ENCODE measurements around the gene ZNF423. TPM values are rescaled to one million over a fixed set of nuclear protein-coding genes. Genes with fewer than 3 reads are reported as not detected.

Gene ZNF423
- total and polyA plus RNA-seq, 2 experiments from 2014 or later: 14.9 to 41.8 TPM

- H4K20me1 ChIP-seq (replicated peaks; ENCODE audit: insufficient read depth): 0 out of 2 replicates have a peak, but pooled peaks cover 3% of the 10 kb centered on the region
- H3K9me2 ChIP-seq (ENCODE audit: insufficient read depth): no peaks in the 10 kb centered on the region
- H3F3A ChIP-seq (replicated peaks; ENCODE audit: low read depth): no peaks in the 10 kb centered on the region
- peaks cover 8% of the 10 kb centered on the region; the same call in 1 of the 2 replicates for H3K4me1 ChIP-seq (ENCODE audit: insufficient read depth)
- H3K4me3 ChIP-seq: no peak overlapping the region
- H3K27ac Mint-ChIP-seq: no peak overlapping the region; the same call in 1 of the 2 replicates
- DNase-seq (ENCODE audit: low spot score) (no peak), ATAC-seq (no peak)
- H3K27me3 Mint-ChIP-seq (ENCODE audit: insufficient read depth, low read depth, poor library complexity): peaks cover 10% of the 10 kb centered on the region
- H3K27ac ChIP-seq (ENCODE audit: low read depth): no peak overlapping the region
- no peak overlapping the region for H3K4me2 ChIP-seq
- H3K27me3 ChIP-seq (ENCODE audit: insufficient read depth): no peaks in the 10 kb centered on the region
- H3K36me3 Mint-ChIP-seq (ENCODE audit: low read depth): peaks cover 35% of the 10 kb centered on the region
- H3K79me2 ChIP-seq (replicated peaks; ENCODE audit: insufficient read depth): peaks cover 10% of the 10 kb centered on the region; the same call in 1 of the 2 replicates
- no peak overlapping the region for H3K4me3 Mint-ChIP-seq
- H3K9me3 Mint-ChIP-seq: peaks cover 14% of the 10 kb centered on the region; the same call in 2 of the 3 replicates
- H3K4me1 Mint-ChIP-seq: peaks cover 23% of the 10 kb centered on the region
- 0 out of 2 replicates have a peak, but pooled peaks cover 6% of the 10 kb centered on the region for H3K36me3 ChIP-seq (ENCODE audit: insufficient read depth)
- H2AFZ ChIP-seq: no peak overlapping the region
- TF ChIP-seq CREB1 (CRISPR knock-in tag; IDR thresholded peaks at IDR 0.05; ENCODE audit: low read depth): no peak
- no peak for TF ChIP-seq EZH2phosphoT487 (IDR thresholded peaks at IDR 0.05; ENCODE audit: unreplicated experiment)
- TF ChIP-seq ZNF114 (CRISPR knock-in tag; IDR thresholded peaks at IDR 0.05): no peak
- TF ChIP-seq STAT1 (IDR thresholded peaks at IDR 0.05; ENCODE audit: unreplicated experiment): no peak
- no peak for TF ChIP-seq EZH2 (IDR thresholded peaks at IDR 0.05; ENCODE audit: low read depth, unreplicated experiment)
- TF ChIP-seq ZNF462 (CRISPR knock-in tag; IDR thresholded peaks at IDR 0.05): no peak
- TF ChIP-seq REST (IDR thresholded peaks at IDR 0.05; ENCODE audit: unreplicated experiment): no peak
- no peak for TF ChIP-seq ETS1 (IDR thresholded peaks at IDR 0.05)
- TF ChIP-seq ZNF331 (CRISPR knock-in tag; IDR thresholded peaks at IDR 0.05; ENCODE audit: low read depth): no peak
- TF ChIP-seq JUNB (IDR thresholded peaks at IDR 0.05; ENCODE audit: unreplicated experiment): no peak
- TF ChIP-seq NANOG (IDR thresholded peaks at IDR 0.05; ENCODE audit: borderline replicate concordance): no peak
- no peak for TF ChIP-seq POLR2AphosphoS5 (IDR thresholded peaks at IDR 0.05; ENCODE audit: low read depth)
- no peak for TF ChIP-seq CTCF (conservative IDR thresholded peaks at IDR 0.05; ENCODE audit: low read depth in 2 of 2)
Measured at GRCh38 chr16:49727611-49728010, 128.3 kb downstream of the ZNF423 start.
